RPMI8226 (cell line): ENCODE measurements around the gene GDPD4.
"Not testable (repeated sequence)": the region's sequence is repeated elsewhere in the genome, so short reads cannot be mapped to it uniquely, and the experiment has no call there.

Source experiments
- DNase-seq: peaks from one replicate; pipeline ENCODE4 v3.0.0-alpha.2; 2015

The GDPD4 gene

GRCh38 chr11:77301510-77301909 is at the start of gene GDPD4:
GDPD4 (minus strand) TSS chr11:77301686; CDS start chr11:77285137, 16,549 bp downstream.
- no peak for DNase-seq

GRCh38 chr11:77347948-77348347 is 46.5 kb upstream of the GDPD4 start:
- no peak for DNase-seq

- no peak for DNase-seq
Measured at GRCh38 chr11:77346906-77347603, 45.6 kb upstream of the GDPD4 start.

- DNase-seq: no peak
Measured at GRCh38 chr11:77345621-77346020, 44.1 kb upstream of the GDPD4 start.

GRCh38 chr11:77340501-77340900 is 39.0 kb upstream of the GDPD4 start:
- no peak for DNase-seq

- no peak for DNase-seq
Measured at GRCh38 chr11:77332259-77332658, 30.8 kb upstream of the GDPD4 start.

GRCh38 chr11:77325159-77325558 is 23.7 kb upstream of the GDPD4 start:
- DNase-seq: no peak

- DNase-seq: no peak
Measured at GRCh38 chr11:77324508-77324907, 23.0 kb upstream of the GDPD4 start.

GRCh38 chr11:77322926-77323590 is 21.6 kb upstream of the GDPD4 start:
- no peak for DNase-seq

GRCh38 chr11:77322506-77322905 is 21.0 kb upstream of the GDPD4 start:
- DNase-seq: no peak

- no peak for DNase-seq
Measured at GRCh38 chr11:77320351-77320750, 18.9 kb upstream of the GDPD4 start.

- no peak for DNase-seq
Measured at GRCh38 chr11:77318600-77318999, 17.1 kb upstream of the GDPD4 start.

- DNase-seq: no peak
Measured at GRCh38 chr11:77316733-77317342, 15.4 kb upstream of the GDPD4 start.

GRCh38 chr11:77312107-77312506 is 10.6 kb upstream of the GDPD4 start:
- DNase-seq: no peak

- no peak for DNase-seq
Measured at GRCh38 chr11:77311701-77312100, 10.2 kb upstream of the GDPD4 start.

- DNase-seq: no peak
Measured at GRCh38 chr11:77310721-77311120, 9.2 kb upstream of the GDPD4 start.

- no peak for DNase-seq
Measured at GRCh38 chr11:77309401-77310085, 8.1 kb upstream of the GDPD4 start.

- DNase-seq: no peak
Measured at GRCh38 chr11:77308838-77309237, 7.4 kb upstream of the GDPD4 start.

GRCh38 chr11:77303328-77303727 is 1.8 kb upstream of the GDPD4 start:
- DNase-seq: no peak

- no peak for DNase-seq
Measured at GRCh38 chr11:77302752-77303151, 1.3 kb upstream of the GDPD4 start.

GRCh38 chr11:77300695-77301094 is 791 bp downstream of the GDPD4 start:
- DNase-seq: no peak

GRCh38 chr11:77300028-77300427 is 1.5 kb downstream of the GDPD4 start:
- DNase-seq: not testable (repeated sequence)

GRCh38 chr11:77299528-77299993 is 1.9 kb downstream of the GDPD4 start:
- peak; percentile 5 for DNase-seq

- no peak for DNase-seq
Measured at GRCh38 chr11:77294040-77294439, 7.4 kb downstream of the GDPD4 start.
